Erythroblast (primary cell): ENCODE measurements around the gene CBR3.

Experiments used
- GATA1 ChIP-seq: IDR thresholded peaks from 2 replicates; pipeline ENCODE4 v1.6.1; 2011; ENCODE audit warnings: low read depth, mild to moderate bottlenecking, control low read depth, low read length, moderate library complexity
- POLR2A ChIP-seq: IDR thresholded peaks from 2 replicates; pipeline ENCODE4 v1.6.1; 2011; ENCODE audit warnings: mild to moderate bottlenecking, low read length

- TF ChIP-seq POLR2A: no peak
- TF ChIP-seq GATA1: no peak
Observed at GRCh38 chr21:36185523-36185922, 50.6 kb downstream of the CBR3 start.
